Activated CD4-positive, alpha-beta T cell treated with anti-CD3 and anti-CD28 coated beads for 36 hours (primary cell): Measurements from ENCODE around the gene IFIT1B. TPM values are rescaled to one million over a fixed set of nuclear protein-coding genes. Genes with fewer than 3 reads are reported as not detected.
A peak's percentile ranks its signal among the peaks of the same experiment; 100 is the strongest.
"Not testable (repeated sequence)": the region's sequence is repeated elsewhere in the genome, so short reads cannot be mapped to it uniquely, and the experiment has no call there.

Source experiments
- ATAC-seq: fragments of 200-7000 bp; cut with Tn5 transposase; one replicate; pipeline ENCODE4 v1.10.0; 2021; ENCODE audit warnings: mild to moderate bottlenecking, moderate library complexity
- CTCF ChIA-PET: fragments of 350-600 bp; sonication (Branson Sonifier 250); formaldehyde crosslinking; loops from one replicate; lab custom pipeline; 2021; ENCODE audit warnings: antibody characterized with exemption; lab: Charles Lee
- POLR2A ChIA-PET: fragments of 350-600 bp; sonication (Branson Sonifier 250); formaldehyde crosslinking; loops from one replicate; lab custom pipeline; 2021; ENCODE audit warnings: antibody characterized with exemption, inconsistent platforms; lab: Charles Lee
- DNase-seq: peaks from one replicate; pipeline ENCODE4 v3.0.0-alpha.2; 2020
- H3K27ac Mint-ChIP-seq: one replicate; pipeline ENCODE4 v1.8.0; 2021; ENCODE audit warnings: mixed read lengths
- H3K27me3 Mint-ChIP-seq: one replicate; pipeline ENCODE4 v1.8.0; 2021; ENCODE audit warnings: mixed read lengths
- H3K36me3 Mint-ChIP-seq: one replicate; pipeline ENCODE4 v1.8.0; 2021; ENCODE audit warnings: low read depth, mixed read lengths
- H3K4me1 Mint-ChIP-seq: one replicate; pipeline ENCODE4 v1.8.0; 2021; ENCODE audit warnings: mixed read lengths
- H3K4me3 Mint-ChIP-seq: one replicate; pipeline ENCODE4 v1.8.0; 2021; ENCODE audit warnings: mild to moderate bottlenecking, moderate library complexity, mixed read lengths
- H3K9me3 Mint-ChIP-seq: one replicate; pipeline ENCODE4 v1.8.0; 2021; ENCODE audit warnings: low read depth, mixed read lengths
- intact Hi-C, 2 experiments: fragments of 100-400 bp; cut with DNase I in 1 of 2; cut with micrococcal nuclease in 1 of 2; formaldehyde crosslinking; loops; one replicate each; pipeline versions ENCODE4 v1.14.2 to v1.15.1; 2022 to 2024; cut with DNase I, micrococcal nuclease
- total RNA-seq, 2 experiments: library from RNA; stranded (reverse); gene quantifications; one replicate each; pipeline ENCODE4 v1.2.3, GENCODE V29; 2021

The IFIT1B gene
- total RNA-seq, 2 experiments from 2014 or later: not detected

- peaks cover 28% of the 10 kb centered on the region for H3K4me1 Mint-ChIP-seq
- H3K27me3 Mint-ChIP-seq: peaks cover 17% of the 10 kb centered on the region
- CTCF ChIA-PET: interaction anchor here (2.2 kb wide), 1 partner anchor 19 kb away, joined by 8 read pairs; no protein-coding TSS in a partner anchor
- ATAC-seq: peak; percentile 51
- DNase-seq, H3K4me3 Mint-ChIP-seq, H3K27ac Mint-ChIP-seq, H3K9me3 Mint-ChIP-seq, H3K36me3 Mint-ChIP-seq: not testable (repeated sequence)
- POLR2A ChIA-PET: interaction anchor here (1.1 kb wide), 1 partner anchor 18 kb away, joined by 4 read pairs; no protein-coding TSS in a partner anchor
- intact Hi-C loops: loop anchor here in 1 of 2 experiments (1.0 kb wide), 1 partner anchor 18 kb away; no protein-coding TSS in a partner anchor
Measured at GRCh38 chr10:89350631-89351315, 27.1 kb upstream of the IFIT1B start.

GRCh38 chr10:89351412-89351779 lies 26.5 kb upstream of the IFIT1B start:
- peaks cover 15% of the 10 kb centered on the region for H3K27me3 Mint-ChIP-seq
- CTCF ChIA-PET: interaction anchor here (2.2 kb wide), 1 partner anchor 18 kb away, joined by 8 read pairs; no protein-coding TSS in a partner anchor
- H3K9me3 Mint-ChIP-seq: peaks cover 5% of the 10 kb centered on the region
- H3K27ac Mint-ChIP-seq: no peak overlapping the region
- intact Hi-C loops: loop anchor here in 1 of 2 experiments (1.0 kb wide), 1 partner anchor 19 kb away; no protein-coding TSS in a partner anchor
- POLR2A ChIA-PET: interaction anchor here (1.1 kb wide), 1 partner anchor 19 kb away, joined by 4 read pairs; no protein-coding TSS in a partner anchor
- peaks cover 28% of the 10 kb centered on the region for H3K4me1 Mint-ChIP-seq
- H3K36me3 Mint-ChIP-seq: peaks cover 2% of the 10 kb centered on the region
- no peak overlapping the region for H3K4me3 Mint-ChIP-seq
- ATAC-seq (peak; percentile 84), DNase-seq (peak; percentile 43)

GRCh38 chr10:89351780-89352597 lies 25.9 kb upstream of the IFIT1B start:
- ATAC-seq: no peak
- H3K27me3 Mint-ChIP-seq: peaks cover 13% of the 10 kb centered on the region
- peaks cover 2% of the 10 kb centered on the region for H3K36me3 Mint-ChIP-seq
- ChIA-PET POLR2A (interaction anchor here (1.1 kb wide), 1 partner anchor 20 kb away, joined by 4 read pairs; no protein-coding TSS in a partner anchor), CTCF (interaction anchor here (2.2 kb wide), 1 partner anchor 17 kb away, joined by 8 read pairs; no protein-coding TSS in a partner anchor)
- peaks cover 5% of the 10 kb centered on the region for H3K9me3 Mint-ChIP-seq
- H3K4me3 Mint-ChIP-seq: no peak overlapping the region
- no peak for DNase-seq
- H3K4me1 Mint-ChIP-seq: peaks cover 28% of the 10 kb centered on the region
- intact Hi-C loops: loop anchor here in 1 of 2 experiments (1.0 kb wide), 1 partner anchor 20 kb away; no protein-coding TSS in a partner anchor
- no peak overlapping the region for H3K27ac Mint-ChIP-seq

GRCh38 chr10:89352802-89353201 lies 25.1 kb upstream of the IFIT1B start:
- intact Hi-C loops: no loop called here
- Mint-ChIP-seq H3K9me3 (peaks cover 5% of the 10 kb centered on the region), H3K4me3 (no peak overlapping the region), H3K27me3 (peaks cover 13% of the 10 kb centered on the region), H3K4me1 (peaks cover 25% of the 10 kb centered on the region), H3K36me3 (peaks cover 2% of the 10 kb centered on the region), H3K27ac (no peak overlapping the region)
- POLR2A ChIA-PET: no interaction called here
- ATAC-seq (no peak), DNase-seq (no peak)
- CTCF ChIA-PET: interaction anchor here (0.6 to 2.2 kb wide), 2 partner anchors 17 to 63 kb away, joined by 3 to 8 read pairs; no protein-coding TSS in a partner anchor

GRCh38 chr10:89355394-89355931 lies 22.4 kb upstream of the IFIT1B start:
- Mint-ChIP-seq H3K4me1 (peaks cover 19% of the 10 kb centered on the region), H3K9me3 (peaks cover 5% of the 10 kb centered on the region), H3K36me3 (peaks cover 2% of the 10 kb centered on the region), H3K4me3 (no peak overlapping the region), H3K27ac (no peak overlapping the region), H3K27me3 (peaks cover 8% of the 10 kb centered on the region)
- DNase-seq (no peak), ATAC-seq (no peak)
- intact Hi-C loops: no loop called here
- CTCF ChIA-PET: interaction anchor here (1.3 kb wide), 1 partner anchor 12 kb away, joined by 5 read pairs; no protein-coding TSS in a partner anchor
- POLR2A ChIA-PET: no interaction called here

- Mint-ChIP-seq H3K4me1 (peaks cover 3% of the 10 kb centered on the region), H3K4me3 (no peak overlapping the region), H3K36me3 (peaks cover 2% of the 10 kb centered on the region), H3K27me3 (peaks cover 9% of the 10 kb centered on the region), H3K9me3 (peaks cover 5% of the 10 kb centered on the region), H3K27ac (no peak overlapping the region)
- CTCF ChIA-PET: interaction anchor here (0.9 kb wide), 1 partner anchor 8 kb away, joined by 4 read pairs; no protein-coding TSS in a partner anchor
- intact Hi-C loops: no loop called here
- ATAC-seq: no peak
- POLR2A ChIA-PET: no interaction called here
- DNase-seq: no peak
Measured at GRCh38 chr10:89357096-89357495, 20.8 kb upstream of the IFIT1B start.

GRCh38 chr10:89357975-89358374 lies 19.9 kb upstream of the IFIT1B start:
- POLR2A ChIA-PET: no interaction called here
- Mint-ChIP-seq H3K36me3 (peaks cover 2% of the 10 kb centered on the region), H3K9me3 (peaks cover 5% of the 10 kb centered on the region), H3K4me3 (no peak overlapping the region), H3K27me3 (peaks cover 7% of the 10 kb centered on the region), H3K27ac (no peak overlapping the region), H3K4me1 (peaks cover 2% of the 10 kb centered on the region)
- CTCF ChIA-PET: no interaction called here
- intact Hi-C loops: no loop called here
- no peak for ATAC-seq
- no peak for DNase-seq

GRCh38 chr10:89360157-89360556 lies 17.7 kb upstream of the IFIT1B start:
- ChIA-PET CTCF (no interaction called here), POLR2A (no interaction called here)
- no peak for DNase-seq
- H3K4me1 Mint-ChIP-seq: peaks cover 19% of the 10 kb centered on the region
- no peak for ATAC-seq
- no peak overlapping the region for H3K4me3 Mint-ChIP-seq
- H3K36me3 Mint-ChIP-seq: no peaks in the 10 kb centered on the region
- no peak overlapping the region for H3K27ac Mint-ChIP-seq
- intact Hi-C loops: no loop called here
- H3K27me3 Mint-ChIP-seq: peaks cover 2% of the 10 kb centered on the region
- H3K9me3 Mint-ChIP-seq: no peaks in the 10 kb centered on the region

GRCh38 chr10:89362929-89363328 lies 14.9 kb upstream of the IFIT1B start:
- Mint-ChIP-seq H3K4me1 (peaks cover 26% of the 10 kb centered on the region), H3K36me3 (no peaks in the 10 kb centered on the region), H3K9me3 (peaks cover 2% of the 10 kb centered on the region), H3K27me3 (peaks cover 2% of the 10 kb centered on the region), H3K4me3 (no peak overlapping the region), H3K27ac (no peak overlapping the region)
- ATAC-seq: no peak
- POLR2A ChIA-PET: no interaction called here
- intact Hi-C loops: no loop called here
- no peak for DNase-seq
- CTCF ChIA-PET: interaction anchor here (0.6 kb wide), 1 partner anchor 10 kb away, joined by 4 read pairs; no protein-coding TSS in a partner anchor

GRCh38 chr10:89363729-89364442 lies 14.0 kb upstream of the IFIT1B start:
- Mint-ChIP-seq H3K4me3 (no peak overlapping the region), H3K9me3 (peaks cover 2% of the 10 kb centered on the region), H3K27me3 (peaks cover 2% of the 10 kb centered on the region), H3K36me3 (no peaks in the 10 kb centered on the region), H3K27ac (no peak overlapping the region), H3K4me1 (peaks cover 29% of the 10 kb centered on the region)
- DNase-seq (no peak), ATAC-seq (no peak)
- intact Hi-C loops: no loop called here
- ChIA-PET CTCF (interaction anchor here (0.6 to 1.5 kb wide), 3 partner anchors 49 to 333 kb away, joined by 3 to 5 read pairs (median 5); no protein-coding TSS in a partner anchor), POLR2A (no interaction called here)
